OCI-LY3 (cell line): ENCODE measurements around the gene ISLR2.

Experiments
- CTCF ChIP-seq: fragments of 200-600, 300-600 bp; sonication (generic); IDR thresholded peaks from 2 replicates; pipeline ENCODE4 v1.5.1; 2014; ENCODE audit warnings: antibody characterized with exemption, low read length, low read depth
- EZH2phosphoT487 ChIP-seq: fragments of 200-600 bp; shearing (Covaris generic); IDR thresholded peaks from 2 replicates; pipeline ENCODE4 v1.6.1; 2018; ENCODE audit warnings: antibody characterized with exemption, mixed run types, low read depth

- TF ChIP-seq CTCF (no peak), EZH2phosphoT487 (no peak)
Observed at GRCh38 chr15:74157868-74158827, 27.8 kb downstream of the ISLR2 start.
